Testis (tissue), 2 donors: ENCODE measurements around the gene IRF8.

Source experiments
- POLR2A ChIP-seq: fragments of 450-650 bp; IDR thresholded peaks from one replicate; pipeline ENCODE4 v1.6.1; 2017; ENCODE audit warnings: antibody characterized with exemption, mild to moderate bottlenecking, moderate library complexity
- TF ChIP-seq, protein P1 (sequence below), 3 experiments: fragments of 450-650 bp in 2 of 3; fragments of 200-600 bp in 1 of 3; sonication (generic) in 1 of 3; IDR thresholded peaks; one replicate each; pipeline ENCODE4 v1.5.1; 2016 to 2019; ENCODE audit warnings: antibody characterized with exemption in 3 of 3, mild to moderate bottlenecking in 2 of 3, moderate library complexity in 1 of 3

DNA sequence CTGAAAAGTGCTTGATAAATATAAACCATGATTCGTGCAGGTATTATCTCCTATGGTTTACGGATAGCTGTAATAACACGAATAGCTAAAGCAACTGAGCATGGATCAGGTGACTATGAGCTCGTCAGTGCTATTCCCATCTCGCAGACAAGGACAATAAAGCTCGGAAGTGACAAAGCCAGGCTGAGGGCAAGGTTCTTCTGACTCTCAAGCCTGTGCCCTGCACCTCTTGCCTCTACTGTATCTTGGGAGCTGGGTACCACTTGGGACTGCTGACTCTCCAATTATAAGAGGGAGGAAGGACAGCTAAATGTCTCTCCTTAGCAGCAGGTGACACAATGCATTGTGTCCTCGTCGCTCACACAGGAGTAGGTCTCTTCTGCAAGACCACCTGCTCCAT is 49.6 kb upstream of the IRF8 start:
- TF ChIP-seq POLR2A: no peak
- TF ChIP-seq, protein P1, sequence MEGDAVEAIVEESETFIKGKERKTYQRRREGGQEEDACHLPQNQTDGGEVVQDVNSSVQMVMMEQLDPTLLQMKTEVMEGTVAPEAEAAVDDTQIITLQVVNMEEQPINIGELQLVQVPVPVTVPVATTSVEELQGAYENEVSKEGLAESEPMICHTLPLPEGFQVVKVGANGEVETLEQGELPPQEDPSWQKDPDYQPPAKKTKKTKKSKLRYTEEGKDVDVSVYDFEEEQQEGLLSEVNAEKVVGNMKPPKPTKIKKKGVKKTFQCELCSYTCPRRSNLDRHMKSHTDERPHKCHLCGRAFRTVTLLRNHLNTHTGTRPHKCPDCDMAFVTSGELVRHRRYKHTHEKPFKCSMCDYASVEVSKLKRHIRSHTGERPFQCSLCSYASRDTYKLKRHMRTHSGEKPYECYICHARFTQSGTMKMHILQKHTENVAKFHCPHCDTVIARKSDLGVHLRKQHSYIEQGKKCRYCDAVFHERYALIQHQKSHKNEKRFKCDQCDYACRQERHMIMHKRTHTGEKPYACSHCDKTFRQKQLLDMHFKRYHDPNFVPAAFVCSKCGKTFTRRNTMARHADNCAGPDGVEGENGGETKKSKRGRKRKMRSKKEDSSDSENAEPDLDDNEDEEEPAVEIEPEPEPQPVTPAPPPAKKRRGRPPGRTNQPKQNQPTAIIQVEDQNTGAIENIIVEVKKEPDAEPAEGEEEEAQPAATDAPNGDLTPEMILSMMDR (IDR thresholded peaks at IDR 0.05): no peak
